Vagina (tissue), 2 donors: Measurements from ENCODE around the gene RPS6KL1.

Experiments used
- POLR2A ChIP-seq, 2 donors: fragments of 450-650 bp; IDR thresholded peaks; one replicate each; pipeline ENCODE4 v1.6.1; 2017; ENCODE audit warnings: antibody characterized with exemption in 2 of 2, mild to moderate bottlenecking in 2 of 2, moderate library complexity in 2 of 2
- POLR2AphosphoS5 ChIP-seq, 2 donors: sonication (generic); formaldehyde crosslinking; IDR thresholded peaks; one replicate each; pipeline ENCODE4 v1.9.0; 2017; ENCODE audit warnings: antibody characterized with exemption in 2 of 2, mild to moderate bottlenecking in 2 of 2, low read depth in 1 of 2; ENCODE audit not compliant: insufficient read depth in 1 of 2
- TF ChIP-seq, protein P1 (sequence below), 3 experiments: fragments of 450-650 bp in 2 of 3; fragments of 200-600 bp in 1 of 3; sonication (generic) in 1 of 3; IDR thresholded peaks; one replicate each; pipeline ENCODE4 v1.5.1; 2017 to 2019; ENCODE audit warnings: antibody characterized with exemption in 3 of 3, mild to moderate bottlenecking in 2 of 3, moderate library complexity in 2 of 3

DNA sequence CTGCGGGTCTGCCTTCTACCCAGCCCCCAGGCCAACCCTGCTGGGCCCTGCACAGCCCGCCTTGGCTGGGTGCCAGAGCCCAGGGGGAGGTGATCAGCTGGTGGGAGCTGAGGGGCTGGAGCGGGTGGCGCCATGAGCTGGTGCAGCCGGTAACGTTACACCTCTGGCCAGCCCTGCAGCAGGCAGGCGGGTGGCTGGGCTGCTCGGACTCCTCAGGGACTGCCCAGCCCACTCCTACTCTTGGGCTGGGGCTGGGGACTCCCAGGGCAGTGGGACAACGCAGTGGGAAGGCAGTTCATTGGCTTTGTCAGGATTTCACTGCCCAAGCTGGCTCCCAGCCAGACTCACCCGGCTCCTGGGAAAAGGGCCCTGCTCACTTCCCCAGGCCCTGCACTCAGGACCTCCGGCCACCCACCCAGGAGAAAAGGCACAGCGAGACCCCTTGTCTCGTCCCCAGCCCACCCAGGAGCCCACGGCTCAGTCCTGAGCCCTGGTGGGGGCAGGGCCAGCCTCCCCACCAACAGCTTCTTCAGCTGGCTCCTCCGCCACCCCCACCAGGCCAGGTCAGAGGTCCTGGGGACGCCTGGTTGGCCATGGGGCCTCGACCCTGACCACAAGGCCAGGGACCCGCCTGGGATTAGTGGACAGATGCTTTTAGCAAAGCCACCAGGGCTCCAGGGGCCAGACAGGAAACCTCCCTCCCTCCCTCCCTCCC lies 31.3 kb upstream of the RPS6KL1 start:
- TF ChIP-seq, protein P1, sequence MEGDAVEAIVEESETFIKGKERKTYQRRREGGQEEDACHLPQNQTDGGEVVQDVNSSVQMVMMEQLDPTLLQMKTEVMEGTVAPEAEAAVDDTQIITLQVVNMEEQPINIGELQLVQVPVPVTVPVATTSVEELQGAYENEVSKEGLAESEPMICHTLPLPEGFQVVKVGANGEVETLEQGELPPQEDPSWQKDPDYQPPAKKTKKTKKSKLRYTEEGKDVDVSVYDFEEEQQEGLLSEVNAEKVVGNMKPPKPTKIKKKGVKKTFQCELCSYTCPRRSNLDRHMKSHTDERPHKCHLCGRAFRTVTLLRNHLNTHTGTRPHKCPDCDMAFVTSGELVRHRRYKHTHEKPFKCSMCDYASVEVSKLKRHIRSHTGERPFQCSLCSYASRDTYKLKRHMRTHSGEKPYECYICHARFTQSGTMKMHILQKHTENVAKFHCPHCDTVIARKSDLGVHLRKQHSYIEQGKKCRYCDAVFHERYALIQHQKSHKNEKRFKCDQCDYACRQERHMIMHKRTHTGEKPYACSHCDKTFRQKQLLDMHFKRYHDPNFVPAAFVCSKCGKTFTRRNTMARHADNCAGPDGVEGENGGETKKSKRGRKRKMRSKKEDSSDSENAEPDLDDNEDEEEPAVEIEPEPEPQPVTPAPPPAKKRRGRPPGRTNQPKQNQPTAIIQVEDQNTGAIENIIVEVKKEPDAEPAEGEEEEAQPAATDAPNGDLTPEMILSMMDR (IDR thresholded peaks at IDR 0.05): no peak
- TF ChIP-seq POLR2AphosphoS5 (IDR thresholded peaks at IDR 0.05; ENCODE audit: insufficient read depth in 1 of 2, low read depth in 1 of 2) (no peak), POLR2A (IDR thresholded peaks at IDR 0.05) (no peak)
